Measurements from ENCODE around the gene MAPKAP1.

MAPKAP1 gene

GRCh38 chr9:125484350-125485282 is 222.4 kb downstream of the MAPKAP1 start:
- DNase-seq (ENCODE audit: low read depth), result peak; percentile 92

GRCh38 chr9:125483697-125484096 is 223.3 kb downstream of the MAPKAP1 start:
- DNase-seq (ENCODE audit: low read depth), result no peak

- no peak for DNase-seq (ENCODE audit: low read depth)
Measured at GRCh38 chr9:125479846-125480615, 227.0 kb downstream of the MAPKAP1 start.

GRCh38 chr9:125477089-125477544 is 229.9 kb downstream of the MAPKAP1 start:
- DNase-seq (ENCODE audit: low read depth), result no peak

- no peak for DNase-seq (ENCODE audit: low read depth)
Measured at GRCh38 chr9:125476645-125477044, 230.4 kb downstream of the MAPKAP1 start.

GRCh38 chr9:125475385-125475784 is 231.6 kb downstream of the MAPKAP1 start:
- no peak for DNase-seq (ENCODE audit: low read depth)

GRCh38 chr9:125472926-125473701 is 233.9 kb downstream of the MAPKAP1 start:
- peak; percentile 83 for DNase-seq (ENCODE audit: low read depth)

GRCh38 chr9:125472562-125472925 is 234.5 kb downstream of the MAPKAP1 start:
- no peak for DNase-seq (ENCODE audit: low read depth)

GRCh38 chr9:125470767-125471580 is 236.0 kb downstream of the MAPKAP1 start:
- no peak for DNase-seq (ENCODE audit: low read depth)

GRCh38 chr9:125470189-125470588 is 236.8 kb downstream of the MAPKAP1 start:
- no peak for DNase-seq (ENCODE audit: low read depth)

GRCh38 chr9:125468646-125469045 is 238.4 kb downstream of the MAPKAP1 start:
- DNase-seq (ENCODE audit: low read depth), result no peak

- no peak for DNase-seq (ENCODE audit: low read depth)
Measured at GRCh38 chr9:125467116-125467740, 239.8 kb downstream of the MAPKAP1 start.

- DNase-seq (ENCODE audit: low read depth), result no peak
Measured at GRCh38 chr9:125466411-125466810, 240.6 kb downstream of the MAPKAP1 start.

- no peak for DNase-seq (ENCODE audit: low read depth)
Measured at GRCh38 chr9:125464591-125465385, 242.2 kb downstream of the MAPKAP1 start.

- DNase-seq (ENCODE audit: low read depth), result no peak
Measured at GRCh38 chr9:125463926-125464325, 243.1 kb downstream of the MAPKAP1 start.

- DNase-seq (ENCODE audit: low read depth), result no peak
Measured at GRCh38 chr9:125462861-125463291, 244.1 kb downstream of the MAPKAP1 start.

GRCh38 chr9:125461636-125462190 is 245.3 kb downstream of the MAPKAP1 start:
- no peak for DNase-seq (ENCODE audit: low read depth)

- peak; percentile 67 for DNase-seq (ENCODE audit: low read depth)
Measured at GRCh38 chr9:125460883-125461635, 245.9 kb downstream of the MAPKAP1 start.

GRCh38 chr9:125460346-125460745 is 246.7 kb downstream of the MAPKAP1 start:
- no peak for DNase-seq (ENCODE audit: low read depth)

All from EH (cell line).